Esophagus squamous epithelium (tissue), 5 donors: ENCODE results near the gene FIGN. TPM values are rescaled to one million over a fixed set of nuclear protein-coding genes. Genes with fewer than 3 reads are reported as not detected.

ENCODE experiments used
- DNase-seq: peaks from one replicate; lab custom pipeline; 2025; lab: John Stamatoyannopoulos, UW
- H3K27ac ChIP-seq, 4 donors: fragments of 200-600 bp; sonication (generic); one replicate each; pipeline ENCODE4 v1.5.1; 2016 to 2019; ENCODE audit warnings: mild to moderate bottlenecking in 1 of 4
- H3K27me3 ChIP-seq, 4 donors: fragments of 200-600 bp; sonication (generic); 1 replicate in 3 of 4; 2 replicates in 1 of 4; pipeline versions ENCODE4 v1.5.1 to v1.6.0; 2017 to 2021; ENCODE audit warnings: antibody characterized with exemption in 1 of 4
- H3K36me3 ChIP-seq, 3 donors: fragments of 200-600 bp; sonication (generic); one replicate each; pipeline ENCODE4 v1.5.1; 2016 to 2019
- H3K4me1 ChIP-seq, 3 donors: fragments of 200-600 bp; sonication (generic); one replicate each; pipeline ENCODE4 v1.5.1; 2017 to 2019
- H3K4me3 ChIP-seq, 4 donors: fragments of 200-600 bp; sonication (generic); 1 replicate in 3 of 4; 2 replicates in 1 of 4; pipeline ENCODE4 v1.5.1; 2016 to 2019; ENCODE audit warnings: mild to moderate bottlenecking in 2 of 4, moderate library complexity in 1 of 4
- H3K9me3 ChIP-seq, 3 donors: fragments of 200-600 bp; sonication (generic); one replicate each; pipeline ENCODE4 v1.5.1; 2016 to 2019
- CTCF ChIP-seq, 6 experiments: fragments of 450-650 bp in 4 of 6; fragments of 200-600 bp in 2 of 6; sonication (generic) in 2 of 6; IDR thresholded peaks; one replicate each; pipeline ENCODE4 v1.5.1; 2016 to 2019; ENCODE audit warnings: antibody characterized with exemption in 6 of 6, mild to moderate bottlenecking in 4 of 6, moderate library complexity in 4 of 6
- POLR2A ChIP-seq, 4 donors: fragments of 450-650 bp; IDR thresholded peaks; one replicate each; pipeline ENCODE4 v1.6.1; 2017; ENCODE audit warnings: antibody characterized with exemption in 4 of 4, mild to moderate bottlenecking in 4 of 4, moderate library complexity in 3 of 4
- WGBS, 2 donors: methylation state at CpG; one replicate each; pipeline ENCODE4 v1.1.5; 2018; 5-methylcytosine and 5-hydroxymethylcytosine counted together
- intact Hi-C: fragments of 100-400 bp; cut with DNase I; formaldehyde crosslinking; loops from one replicate; pipeline ENCODE4 v1.15.0; 2022
- total RNA-seq, 4 donors: library from RNA; depleted of rRNA; stranded (reverse); fragments of >200 nt; gene quantifications; one replicate each; pipeline ENCODE4 v1.1.0, GENCODE V29; 2016
- donor health status: DM: yes; HTN: yes; CAD: no.

FIGN gene
- total RNA-seq, 4 donors from 2014 or later, result 0.38 to 2.1 (median 1.8) TPM

GRCh38 chr2:163637871-163638270 lies 97.9 kb downstream of the FIGN start:
- Histone ChIP-seq H3K27ac (no peak overlapping the region), H3K36me3 (no peaks in the 10 kb centered on the region), H3K4me1 (peaks cover 0 to 10% (median 0%) of the 10 kb centered on the region in 3 donors), H3K9me3 (no peaks in the 10 kb centered on the region), H3K4me3 (no peak overlapping the region), H3K27me3 (no peaks in the 10 kb centered on the region)
- intact Hi-C loops, result no loop called here
- WGBS, 2 donors, result 74 to 79% methylated on average over 6 of the region's 6 CpGs
- no peak for DNase-seq
- no peak for TF ChIP-seq CTCF (IDR thresholded peaks at IDR 0.05)
- TF ChIP-seq POLR2A (IDR thresholded peaks at IDR 0.05), result no peak

GRCh38 chr2:163633291-163633690 lies 102.5 kb downstream of the FIGN start:
- intact Hi-C loops, result no loop called here
- Histone ChIP-seq H3K36me3 (no peaks in the 10 kb centered on the region), H3K27ac (no peak overlapping the region), H3K27me3 (no peaks in the 10 kb centered on the region), H3K4me1 (peaks cover 0 to 17% (median 0%) of the 10 kb centered on the region in 3 donors), H3K9me3 (no peaks in the 10 kb centered on the region), H3K4me3 (no peak overlapping the region)
- TF ChIP-seq POLR2A (IDR thresholded peaks at IDR 0.05) (no peak), CTCF (IDR thresholded peaks at IDR 0.05) (no peak)
- no peak for DNase-seq
- WGBS, 2 donors, result 37 to 50% methylated on average over 5 of the region's 5 CpGs

GRCh38 chr2:163630836-163631235 lies 105.0 kb downstream of the FIGN start:
- DNase-seq, result no peak
- Histone ChIP-seq H3K27ac (no peak overlapping the region), H3K27me3 (no peaks in the 10 kb centered on the region), H3K4me1 (peaks cover 0 to 17% (median 0%) of the 10 kb centered on the region in 3 donors), H3K4me3 (no peak overlapping the region), H3K36me3 (no peaks in the 10 kb centered on the region), H3K9me3 (no peaks in the 10 kb centered on the region)
- WGBS, 2 donors, result 56 to 81% methylated on average over 5 of the region's 5 CpGs
- TF ChIP-seq POLR2A (IDR thresholded peaks at IDR 0.05) (no peak), CTCF (IDR thresholded peaks at IDR 0.05) (no peak)
- intact Hi-C loops, result no loop called here

- H3K4me1 ChIP-seq, result no peaks in the 10 kb centered on the region
- TF ChIP-seq POLR2A (IDR thresholded peaks at IDR 0.05) (no peak), CTCF (IDR thresholded peaks at IDR 0.05) (no peak)
- no peaks in the 10 kb centered on the region for H3K9me3 ChIP-seq
- H3K27me3 ChIP-seq, result no peaks in the 10 kb centered on the region
- no peaks in the 10 kb centered on the region for H3K36me3 ChIP-seq
- intact Hi-C loops, result no loop called here
- no peak for DNase-seq
- H3K4me3 ChIP-seq, result no peak overlapping the region
- no peak overlapping the region for H3K27ac ChIP-seq
- 70 to 72% methylated on average over 7 of the region's 7 CpGs for WGBS, 2 donors
Observed at GRCh38 chr2:163626639-163627109, 109.1 kb downstream of the FIGN start.

- H3K27me3 ChIP-seq, result no peaks in the 10 kb centered on the region
- no peak overlapping the region for H3K4me3 ChIP-seq
- no peak overlapping the region for H3K27ac ChIP-seq
- H3K36me3 ChIP-seq, result no peaks in the 10 kb centered on the region
- intact Hi-C loops, result no loop called here
- H3K9me3 ChIP-seq, result no peaks in the 10 kb centered on the region
- TF ChIP-seq POLR2A (IDR thresholded peaks at IDR 0.05) (no peak), CTCF (IDR thresholded peaks at IDR 0.05) (no peak)
- no peak for DNase-seq
- WGBS, 2 donors, result 82 to 96% methylated on average over 1 of the region's 1 CpG
- H3K4me1 ChIP-seq, result no peaks in the 10 kb centered on the region
Observed at GRCh38 chr2:163626208-163626607, 109.6 kb downstream of the FIGN start.
